HG03354 (cell line): Measurements from ENCODE around the gene CRAMP1.
"Not testable (repeated sequence)": the region's sequence is repeated elsewhere in the genome, so short reads cannot be mapped to it uniquely, and the experiment has no call there.

Source experiments
- ATAC-seq: cut with Tn5 transposase; IDR thresholded peaks from one replicate; pipeline ENCODE4 v1.9.1; 2021; ENCODE audit warnings: mild to moderate bottlenecking; ENCODE audit not compliant: unreplicated experiment, poor library complexity, severe bottlenecking

Gene CRAMP1

DNA sequence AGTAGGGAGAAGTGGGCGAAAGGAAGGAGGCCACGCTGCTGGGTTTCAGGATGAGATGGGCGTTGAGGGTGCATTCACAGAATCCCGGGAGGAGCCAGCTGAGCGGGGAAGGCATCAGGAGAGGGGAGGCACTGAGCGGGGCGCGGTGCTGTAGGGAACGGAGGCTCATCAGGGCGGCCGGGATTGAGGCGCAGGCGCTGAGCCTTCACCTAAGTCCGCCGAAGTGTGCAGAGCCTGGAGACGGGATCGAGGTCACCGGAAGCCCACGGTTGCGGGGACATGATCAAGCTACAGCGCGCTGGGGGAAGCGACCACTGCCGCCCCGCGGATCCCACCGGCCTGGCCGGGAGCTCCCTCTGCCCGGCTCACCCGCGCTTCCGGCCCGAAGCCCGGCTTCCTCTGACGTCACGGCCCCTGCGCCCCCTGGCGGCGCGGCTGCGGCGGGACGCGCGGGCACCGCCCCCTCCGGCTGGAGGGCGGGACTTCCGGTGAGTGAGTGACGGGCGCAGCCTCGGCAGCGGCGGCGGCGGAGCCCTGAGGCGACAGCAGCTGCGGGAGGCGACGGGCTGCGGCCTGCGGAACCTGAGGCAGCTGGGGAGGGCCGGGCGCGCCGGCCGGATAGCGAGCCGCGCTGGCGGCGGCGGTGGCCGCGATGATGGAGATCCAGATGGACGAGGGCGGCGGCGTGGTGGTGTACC lies 93.7 kb downstream of the CRAMP1 start, which contains the start of gene MAPK8IP3:
TSS of gene MAPK8IP3 (plus strand) at position 508 of the 698 bp plus-strand sequence. CDS start at position 653, 145 bp downstream.
- ATAC-seq: peak; percentile 82

- ATAC-seq: peak; percentile 23
Observed at GRCh38 chr16:1706386-1707192, 94.4 kb downstream of the CRAMP1 start.

- no peak for ATAC-seq
Observed at GRCh38 chr16:1707193-1707790, 95.1 kb downstream of the CRAMP1 start.

- no peak for ATAC-seq
Observed at GRCh38 chr16:1708083-1708767, 96.1 kb downstream of the CRAMP1 start.

GRCh38 chr16:1708768-1709180 lies 96.6 kb downstream of the CRAMP1 start:
- no peak for ATAC-seq

DNA sequence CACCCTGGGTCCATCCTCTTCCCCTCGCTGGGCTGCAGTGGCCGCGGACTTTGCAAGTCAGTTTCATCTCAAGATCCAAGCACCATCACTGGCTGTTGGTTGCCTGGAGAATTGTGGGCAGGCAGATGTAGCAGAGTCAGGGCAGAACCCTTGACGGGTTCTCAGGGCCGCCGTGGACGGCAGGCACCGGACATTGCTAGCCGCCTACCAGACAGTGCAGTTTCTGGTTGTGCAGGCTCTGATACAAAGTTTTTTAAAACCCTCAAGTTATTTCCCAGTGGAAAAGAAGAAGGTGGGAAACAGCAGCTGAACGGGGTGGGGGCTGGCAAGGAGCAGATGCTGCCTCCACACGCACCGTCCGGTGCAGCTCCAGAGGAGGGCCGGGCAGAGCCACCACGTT lies 97.2 kb downstream of the CRAMP1 start:
- no peak for ATAC-seq

- no peak for ATAC-seq
Observed at GRCh38 chr16:1710811-1711507, 98.8 kb downstream of the CRAMP1 start.

- ATAC-seq: no peak
Observed at GRCh38 chr16:1712791-1713261, 100.7 kb downstream of the CRAMP1 start.

- ATAC-seq: no peak
Observed at GRCh38 chr16:1713331-1713730, 101.2 kb downstream of the CRAMP1 start.

DNA sequence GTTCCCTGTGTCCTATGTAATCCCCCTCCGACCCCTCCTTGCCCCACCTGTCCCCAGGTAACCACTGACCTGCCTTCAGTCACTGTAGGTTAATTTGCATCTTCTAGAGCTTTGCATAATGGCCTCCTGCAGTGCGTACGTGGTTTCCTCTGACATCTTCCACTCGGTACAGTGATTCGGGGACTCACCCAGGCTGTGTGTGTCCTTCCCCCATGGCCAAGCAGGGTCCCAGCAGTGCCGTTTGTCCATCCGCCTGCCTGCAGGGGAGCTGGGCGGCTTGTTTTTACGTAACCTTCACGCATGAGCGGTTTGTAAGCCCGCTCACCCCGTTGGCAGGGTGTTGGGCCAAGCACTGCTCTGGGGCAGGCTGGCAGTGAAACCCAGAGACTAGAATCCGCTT lies 101.8 kb downstream of the CRAMP1 start:
- ATAC-seq: peak; percentile 54

GRCh38 chr16:1715220-1715619 lies 103.1 kb downstream of the CRAMP1 start:
- ATAC-seq: no peak

DNA sequence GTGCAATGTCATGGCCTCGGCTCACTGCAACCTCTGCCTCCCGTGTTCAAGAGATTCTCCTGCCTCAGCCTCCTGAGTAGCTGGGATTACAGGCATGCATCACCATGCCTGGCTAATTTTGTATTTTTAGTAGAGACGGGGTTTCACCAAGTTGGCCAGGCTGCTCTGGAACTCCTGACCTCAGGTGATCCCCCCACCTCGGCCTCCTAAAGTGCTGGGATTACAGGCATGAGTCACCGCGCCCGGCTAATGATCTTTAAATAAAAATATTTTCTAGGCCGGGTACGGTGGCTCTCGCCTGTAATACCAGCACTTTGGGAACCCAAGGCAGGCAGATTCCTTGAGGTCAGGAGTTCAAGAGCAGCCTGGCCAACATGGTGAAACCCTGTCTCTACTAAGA lies 106.1 kb downstream of the CRAMP1 start:
- ATAC-seq: not testable (repeated sequence)

GRCh38 chr16:1719559-1720229 lies 107.5 kb downstream of the CRAMP1 start:
- not testable (repeated sequence) for ATAC-seq

GRCh38 chr16:1721372-1721771 lies 109.2 kb downstream of the CRAMP1 start:
- ATAC-seq: no peak

DNA sequence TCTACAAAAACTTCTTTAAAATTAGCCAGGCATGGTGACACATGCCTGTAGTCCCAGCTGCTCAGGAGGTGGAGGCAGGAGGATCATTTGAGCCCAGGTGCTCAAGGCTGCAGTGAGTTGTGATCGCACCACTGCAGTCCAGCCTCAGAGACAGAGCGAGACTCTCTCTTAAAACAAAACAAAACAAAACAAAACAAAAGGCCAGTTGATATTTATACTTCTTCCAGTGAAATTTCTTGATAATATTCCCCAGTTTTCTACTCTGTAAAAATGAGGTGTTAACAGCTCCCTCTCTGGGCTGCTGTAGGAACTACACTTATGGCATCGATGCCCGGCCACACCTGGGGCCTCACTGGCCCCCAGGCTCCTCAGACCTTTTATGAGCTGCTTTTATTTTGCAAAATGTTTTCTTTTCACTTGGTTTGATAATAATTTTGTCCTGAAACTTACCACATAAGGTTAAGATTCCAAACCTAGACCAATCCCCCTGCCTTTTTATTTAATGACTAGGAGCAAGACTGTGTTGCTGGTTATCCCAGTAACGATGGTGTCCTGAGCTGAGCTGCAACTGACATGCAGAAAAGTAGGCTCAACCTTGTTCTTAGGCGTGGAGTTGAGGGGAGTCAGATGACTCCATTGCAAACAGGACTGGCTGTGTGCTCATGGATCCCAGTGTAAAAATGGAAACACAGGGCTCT lies 111.4 kb downstream of the CRAMP1 start:
- no peak for ATAC-seq

DNA sequence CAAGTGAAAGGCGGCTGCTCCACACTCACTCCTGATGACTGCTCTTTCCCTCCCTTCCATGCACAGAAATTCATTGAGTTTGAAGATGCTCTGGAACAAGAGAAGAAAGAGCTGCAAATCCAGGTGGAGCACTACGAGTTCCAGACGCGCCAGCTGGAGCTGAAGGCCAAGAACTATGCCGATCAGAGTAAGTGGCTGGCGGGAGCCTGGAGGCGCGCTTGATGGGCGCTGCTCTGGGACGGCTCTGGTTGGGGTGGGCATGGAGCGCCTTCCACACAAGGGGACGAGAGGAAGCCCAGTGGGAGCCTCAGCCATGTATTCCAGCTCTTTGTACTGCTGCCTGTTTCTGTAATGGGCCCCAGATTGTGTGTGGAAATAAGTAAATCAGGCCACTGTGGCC lies 112.3 kb downstream of the CRAMP1 start:
- ATAC-seq: no peak

- ATAC-seq: no peak
Observed at GRCh38 chr16:1726661-1727502, 114.7 kb downstream of the CRAMP1 start.
